Measurements from ENCODE around the gene CRIP2. TPM values are rescaled to one million over a fixed set of nuclear protein-coding genes. Genes with fewer than 3 reads are reported as not detected.

CRIP2 gene
- total and polyA plus RNA-seq, 2 donors (not counting 3 experiments of a cell fraction or from before 2014, with no cell fraction given) = 322 to 954 TPM

GRCh38 chr14:105466531-105467248 lies 7.9 kb upstream of the CRIP2 start:
- ChIA-PET POLR2A (no interaction called here), CTCF (interaction anchor here (1.2 to 6.3 kb wide), 2 partner anchors 8 to 15 kb away, joined by 3 to 53 read pairs; no protein-coding TSS in a partner anchor)
- Histone ChIP-seq H3K27ac (ENCODE audit: insufficient read depth, low read depth, low read length) (no peak overlapping the region), H4K20me1 (replicated peaks; ENCODE audit: control insufficient read depth, extremely low read depth, insufficient read depth, low read length) (no peaks in the 10 kb centered on the region), H2AFZ (ENCODE audit: low read depth, low read length) (no peak overlapping the region), H3K4me1 (ENCODE audit: control insufficient read depth, extremely low read depth, insufficient read depth, low read length) (no peaks in the 10 kb centered on the region), H3K27me3 (ENCODE audit: control insufficient read depth in 2 of 2, insufficient read depth in 2 of 2, low read length in 2 of 2) (no peaks in the 10 kb centered on the region), H3K9me3 (replicated peaks; ENCODE audit: control insufficient read depth, insufficient read depth, low read length) (no peaks in the 10 kb centered on the region), H3K4me3 (replicated peaks in 1 of 3; ENCODE audit: insufficient read depth in 1 of 3, low read depth in 1 of 3, low read length in 3 of 3) (no peak overlapping the region), H3K9me1 (replicated peaks; ENCODE audit: control insufficient read depth, extremely low read depth, insufficient read depth, low read length) (no peaks in the 10 kb centered on the region), H3K36me3 (ENCODE audit: control insufficient read depth in 2 of 2, extremely low read depth in 1 of 2, insufficient read depth in 2 of 2, low read length in 2 of 2) (peaks cover 10 to 51% of the 10 kb centered on the region in 2 experiments), H3K79me2 (ENCODE audit: control insufficient read depth, insufficient read depth, low read length) (no peaks in the 10 kb centered on the region), H3K4me2 (ENCODE audit: insufficient read depth, low read length) (no peak overlapping the region), H3K9ac (replicated peaks; ENCODE audit: extremely low read depth, insufficient read depth, low read length) (no peak overlapping the region)
- intact Hi-C loops (cut with micrococcal nuclease) (no loop called here), dilution Hi-C loops (cut with MboI; ENCODE audit: extremely low pct_ligation_motif_present, low sequenced_read_pairs) (no loop called here)
- FAIRE-seq = no peak
- BruUV-seq (replicated peaks) = no TSS peak
- TF ChIP-seq JUN (IDR thresholded peaks at IDR 0.05; ENCODE audit: borderline replicate concordance, insufficient read depth, insufficient read length, low read depth) (no peak), FOS (IDR thresholded peaks at IDR 0.05; ENCODE audit: borderline replicate concordance, insufficient read depth, low read length) (no peak), POLR2A (IDR thresholded peaks at IDR 0.05; ENCODE audit: low read depth, low read length) (no peak), CTCF (IDR thresholded peaks at IDR 0.05; ENCODE audit: extremely low read depth in 1 of 2, insufficient read depth in 1 of 2, low read depth in 1 of 2, low read length in 2 of 2) (no peak), EZH2 (IDR thresholded peaks at IDR 0.05; ENCODE audit: borderline replicate concordance, low read depth, low read length, severe bottlenecking) (no peak), POLR2AphosphoS5 (IDR thresholded peaks at IDR 0.05; ENCODE audit: insufficient read depth, low read depth, low read length) (no peak), MAX (IDR thresholded peaks at IDR 0.05; ENCODE audit: insufficient read depth, insufficient read length) (no peak), MYC (IDR thresholded peaks at IDR 0.05; ENCODE audit: low read depth, low read length) (no peak), GATA2 (IDR thresholded peaks at IDR 0.05; ENCODE audit: insufficient read depth, insufficient read length, low read depth, low read length) (no peak)
- DNase-seq (ENCODE audit: low read depth, low spot score) = no peak

All from endothelial cell of umbilical vein (primary cell).